Measurements from ENCODE around the gene PIERCE2. TPM values are rescaled to one million over a fixed set of nuclear protein-coding genes. Genes with fewer than 3 reads are reported as not detected.
"Not testable (repeated sequence)": the region's sequence is repeated elsewhere in the genome, so short reads cannot be mapped to it uniquely, and the experiment has no call there.

Gene PIERCE2
- total RNA-seq, 1 donor from 2014 or later, result 1.9 TPM

DNA sequence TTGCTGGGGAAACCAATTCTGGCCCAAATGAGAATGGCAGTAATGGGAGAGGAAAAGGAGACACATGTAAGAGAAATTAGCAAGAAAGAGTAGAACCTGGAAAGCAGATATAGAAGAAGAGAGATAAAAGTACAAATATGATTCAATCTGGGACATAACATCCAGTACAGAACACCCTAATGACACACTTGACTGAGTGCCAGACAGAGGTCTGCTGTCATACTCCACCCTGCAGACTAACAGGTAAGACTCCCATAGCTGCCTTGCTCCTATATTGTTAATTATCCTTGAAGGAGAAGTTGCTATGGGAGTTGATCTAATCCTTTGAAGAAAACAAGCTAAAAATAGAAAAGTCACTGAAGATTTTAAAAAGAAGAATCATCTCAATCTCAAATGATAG lies 21.3 kb upstream of the PIERCE2 start:
- H3K27ac Mint-ChIP-seq (ENCODE audit: unreplicated experiment), result no peak overlapping the region
- H3K36me3 Mint-ChIP-seq (ENCODE audit: unreplicated experiment), result peaks cover 5% of the 10 kb centered on the region
- H3K27me3 Mint-ChIP-seq (ENCODE audit: unreplicated experiment), result no peaks in the 10 kb centered on the region
- no peak overlapping the region for H3K4me3 Mint-ChIP-seq (ENCODE audit: unreplicated experiment)
- peaks cover 1% of the 10 kb centered on the region for H3K9me3 Mint-ChIP-seq (ENCODE audit: unreplicated experiment)
- no peaks in the 10 kb centered on the region for H3K4me1 Mint-ChIP-seq (ENCODE audit: low read depth, unreplicated experiment)
- TF ChIP-seq, protein P1, sequence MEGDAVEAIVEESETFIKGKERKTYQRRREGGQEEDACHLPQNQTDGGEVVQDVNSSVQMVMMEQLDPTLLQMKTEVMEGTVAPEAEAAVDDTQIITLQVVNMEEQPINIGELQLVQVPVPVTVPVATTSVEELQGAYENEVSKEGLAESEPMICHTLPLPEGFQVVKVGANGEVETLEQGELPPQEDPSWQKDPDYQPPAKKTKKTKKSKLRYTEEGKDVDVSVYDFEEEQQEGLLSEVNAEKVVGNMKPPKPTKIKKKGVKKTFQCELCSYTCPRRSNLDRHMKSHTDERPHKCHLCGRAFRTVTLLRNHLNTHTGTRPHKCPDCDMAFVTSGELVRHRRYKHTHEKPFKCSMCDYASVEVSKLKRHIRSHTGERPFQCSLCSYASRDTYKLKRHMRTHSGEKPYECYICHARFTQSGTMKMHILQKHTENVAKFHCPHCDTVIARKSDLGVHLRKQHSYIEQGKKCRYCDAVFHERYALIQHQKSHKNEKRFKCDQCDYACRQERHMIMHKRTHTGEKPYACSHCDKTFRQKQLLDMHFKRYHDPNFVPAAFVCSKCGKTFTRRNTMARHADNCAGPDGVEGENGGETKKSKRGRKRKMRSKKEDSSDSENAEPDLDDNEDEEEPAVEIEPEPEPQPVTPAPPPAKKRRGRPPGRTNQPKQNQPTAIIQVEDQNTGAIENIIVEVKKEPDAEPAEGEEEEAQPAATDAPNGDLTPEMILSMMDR (IDR thresholded peaks at IDR 0.05; ENCODE audit: partially characterized antibody, unreplicated experiment), result no peak
- no peak for DNase-seq

DNA sequence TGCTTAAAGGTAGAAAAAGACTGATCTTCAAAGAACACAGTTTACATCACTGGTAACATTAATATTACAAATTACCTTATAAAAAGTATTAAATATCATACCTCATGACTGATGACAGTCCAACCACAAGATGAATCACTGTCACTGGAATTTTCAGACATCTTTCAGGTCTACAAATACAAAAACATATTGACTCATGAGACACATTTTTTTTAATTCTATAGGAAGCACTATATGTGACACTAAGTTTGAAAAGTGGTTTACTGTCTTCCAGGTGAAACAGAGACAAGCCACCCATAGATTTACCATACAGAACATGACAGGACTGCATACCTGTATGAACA lies 19.1 kb upstream of the PIERCE2 start:
- no peak overlapping the region for H3K4me3 Mint-ChIP-seq (ENCODE audit: unreplicated experiment)
- no peaks in the 10 kb centered on the region for H3K4me1 Mint-ChIP-seq (ENCODE audit: low read depth, unreplicated experiment)
- DNase-seq, result no peak
- TF ChIP-seq, protein P1 (IDR thresholded peaks at IDR 0.05; ENCODE audit: partially characterized antibody, unreplicated experiment), result no peak
- H3K27me3 Mint-ChIP-seq (ENCODE audit: unreplicated experiment), result no peaks in the 10 kb centered on the region
- no peaks in the 10 kb centered on the region for H3K9me3 Mint-ChIP-seq (ENCODE audit: unreplicated experiment)
- H3K27ac Mint-ChIP-seq (ENCODE audit: unreplicated experiment), result no peak overlapping the region
- no peaks in the 10 kb centered on the region for H3K36me3 Mint-ChIP-seq (ENCODE audit: unreplicated experiment)

DNA sequence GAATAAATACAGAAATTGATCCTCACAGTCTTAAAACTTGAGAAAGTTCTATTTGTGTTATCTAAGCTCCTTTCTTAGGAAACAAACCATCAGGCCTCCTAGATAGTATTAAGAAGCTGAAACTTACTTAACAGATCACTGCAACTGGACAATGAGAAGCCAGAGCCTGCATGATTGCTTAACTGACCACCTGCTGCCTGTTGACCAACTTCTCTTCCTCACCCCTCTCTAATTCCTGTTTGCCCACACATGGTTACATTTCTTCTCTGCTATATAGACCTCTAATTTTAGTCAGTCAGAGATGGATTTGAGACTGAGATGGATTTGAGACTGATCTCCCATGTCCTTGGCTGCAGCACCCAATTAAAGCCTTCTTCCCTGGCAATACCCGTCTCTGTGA lies 13.6 kb upstream of the PIERCE2 start:
- Mint-ChIP-seq H3K4me1 (ENCODE audit: low read depth, unreplicated experiment) (no peaks in the 10 kb centered on the region), H3K27ac (ENCODE audit: unreplicated experiment) (no peak overlapping the region), H3K9me3 (ENCODE audit: unreplicated experiment) (peaks cover 6% of the 10 kb centered on the region), H3K4me3 (ENCODE audit: unreplicated experiment) (no peak overlapping the region), H3K27me3 (ENCODE audit: unreplicated experiment) (no peaks in the 10 kb centered on the region), H3K36me3 (ENCODE audit: unreplicated experiment) (peaks cover 9% of the 10 kb centered on the region)
- TF ChIP-seq, protein P1 (IDR thresholded peaks at IDR 0.05; ENCODE audit: partially characterized antibody, unreplicated experiment), result no peak
- DNase-seq, result no peak

- TF ChIP-seq, protein P1 (IDR thresholded peaks at IDR 0.05; ENCODE audit: partially characterized antibody, unreplicated experiment), result no peak
- Mint-ChIP-seq H3K4me1 (ENCODE audit: low read depth, unreplicated experiment) (peaks cover 4% of the 10 kb centered on the region), H3K36me3 (ENCODE audit: unreplicated experiment) (peaks cover 9% of the 10 kb centered on the region), H3K9me3 (ENCODE audit: unreplicated experiment) (peaks cover 6% of the 10 kb centered on the region), H3K27ac (ENCODE audit: unreplicated experiment) (no peak overlapping the region), H3K4me3 (ENCODE audit: unreplicated experiment) (no peak overlapping the region), H3K27me3 (ENCODE audit: unreplicated experiment) (no peaks in the 10 kb centered on the region)
- DNase-seq, result no peak
Observed at GRCh38 chr15:55398243-55398642, 10.1 kb upstream of the PIERCE2 start.

- not testable (repeated sequence) for DNase-seq; H3K4me1 Mint-ChIP-seq (ENCODE audit: low read depth, unreplicated experiment); H3K36me3 Mint-ChIP-seq (ENCODE audit: unreplicated experiment); H3K9me3 Mint-ChIP-seq (ENCODE audit: unreplicated experiment); H3K27me3 Mint-ChIP-seq (ENCODE audit: unreplicated experiment); H3K4me3 Mint-ChIP-seq (ENCODE audit: unreplicated experiment); H3K27ac Mint-ChIP-seq (ENCODE audit: unreplicated experiment)
Observed at GRCh38 chr15:55400050-55400449, 8.2 kb upstream of the PIERCE2 start.

DNA sequence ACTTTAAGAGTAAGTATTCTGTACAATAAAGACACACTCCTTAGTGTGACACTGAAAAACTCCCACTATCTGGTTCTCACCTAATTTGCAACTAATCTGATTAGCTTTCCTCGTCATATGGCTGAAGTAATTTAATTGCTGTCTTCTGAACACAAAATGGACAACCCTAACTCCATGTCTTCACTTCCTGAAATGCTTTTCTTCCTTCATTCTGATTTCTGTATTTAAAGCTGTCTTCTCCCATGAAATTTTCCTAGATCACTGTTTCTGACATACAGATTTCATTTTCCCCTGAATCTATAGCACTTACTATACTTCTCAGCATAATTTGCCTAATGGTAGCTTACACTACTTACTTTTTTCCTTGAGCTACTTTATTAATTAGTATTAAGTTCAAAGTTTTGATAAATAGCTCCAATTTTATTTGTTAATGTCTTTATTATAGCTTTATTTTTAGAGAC lies 6.5 kb upstream of the PIERCE2 start:
- TF ChIP-seq, protein P1 (IDR thresholded peaks at IDR 0.05; ENCODE audit: partially characterized antibody, unreplicated experiment), result no peak
- Mint-ChIP-seq H3K4me1 (ENCODE audit: low read depth, unreplicated experiment) (peaks cover 8% of the 10 kb centered on the region), H3K27me3 (ENCODE audit: unreplicated experiment) (no peaks in the 10 kb centered on the region), H3K4me3 (ENCODE audit: unreplicated experiment) (no peak overlapping the region), H3K27ac (ENCODE audit: unreplicated experiment) (no peak overlapping the region), H3K36me3 (ENCODE audit: unreplicated experiment) (peaks cover under 1% of the 10 kb centered on the region), H3K9me3 (ENCODE audit: unreplicated experiment) (peaks cover 2% of the 10 kb centered on the region)
- DNase-seq, result no peak
